Activated CD4-positive, alpha-beta T cell treated with anti-CD3 and anti-CD28 coated beads for 36 hours (primary cell): ENCODE results near the gene CALCR. TPM values are rescaled to one million over a fixed set of nuclear protein-coding genes. Genes with fewer than 3 reads are reported as not detected.

ENCODE experiments used
- ATAC-seq: fragments of 200-7000 bp; cut with Tn5 transposase; one replicate; pipeline ENCODE4 v1.10.0; 2021; ENCODE audit warnings: mild to moderate bottlenecking, moderate library complexity
- CTCF ChIA-PET: fragments of 350-600 bp; sonication (Branson Sonifier 250); formaldehyde crosslinking; loops from one replicate; lab custom pipeline; 2021; ENCODE audit warnings: antibody characterized with exemption; lab: Charles Lee
- POLR2A ChIA-PET: fragments of 350-600 bp; sonication (Branson Sonifier 250); formaldehyde crosslinking; loops from one replicate; lab custom pipeline; 2021; ENCODE audit warnings: antibody characterized with exemption, inconsistent platforms; lab: Charles Lee
- DNase-seq: peaks from one replicate; pipeline ENCODE4 v3.0.0-alpha.2; 2020
- H3K27ac Mint-ChIP-seq: one replicate; pipeline ENCODE4 v1.8.0; 2021; ENCODE audit warnings: mixed read lengths
- H3K27me3 Mint-ChIP-seq: one replicate; pipeline ENCODE4 v1.8.0; 2021; ENCODE audit warnings: mixed read lengths
- H3K36me3 Mint-ChIP-seq: one replicate; pipeline ENCODE4 v1.8.0; 2021; ENCODE audit warnings: low read depth, mixed read lengths
- H3K4me1 Mint-ChIP-seq: one replicate; pipeline ENCODE4 v1.8.0; 2021; ENCODE audit warnings: mixed read lengths
- H3K4me3 Mint-ChIP-seq: one replicate; pipeline ENCODE4 v1.8.0; 2021; ENCODE audit warnings: mild to moderate bottlenecking, moderate library complexity, mixed read lengths
- H3K9me3 Mint-ChIP-seq: one replicate; pipeline ENCODE4 v1.8.0; 2021; ENCODE audit warnings: low read depth, mixed read lengths
- intact Hi-C, 2 experiments: fragments of 100-400 bp; cut with DNase I in 1 of 2; cut with micrococcal nuclease in 1 of 2; formaldehyde crosslinking; loops; one replicate each; pipeline versions ENCODE4 v1.14.2 to v1.15.1; 2022 to 2024; cut with DNase I, micrococcal nuclease
- microRNA-seq: library from miRNA; unstranded; fragments of <30 nt; microRNA quantifications from one replicate; pipeline ENCODE4 v1.2.0, GENCODE V29; 2021; ENCODE audit warnings: borderline replicate concordance
- total RNA-seq, 2 experiments: library from RNA; stranded (reverse); gene quantifications; one replicate each; pipeline ENCODE4 v1.2.3, GENCODE V29; 2021

The CALCR gene
- total RNA-seq, 2 experiments from 2014 or later, result not detected

- Mint-ChIP-seq H3K36me3 (no peaks in the 10 kb centered on the region), H3K27ac (no peak overlapping the region), H3K27me3 (peaks cover 13% of the 10 kb centered on the region), H3K4me3 (no peak overlapping the region), H3K9me3 (no peaks in the 10 kb centered on the region), H3K4me1 (no peaks in the 10 kb centered on the region)
- CTCF ChIA-PET, result no interaction called here
- POLR2A ChIA-PET, result no interaction called here
- intact Hi-C loops, result no loop called here
- DNase-seq, result no peak
- no peak for ATAC-seq
Observed at GRCh38 chr7:93390660-93391059, 183.9 kb downstream of the CALCR start.

- DNase-seq, result no peak
- Mint-ChIP-seq H3K4me1 (no peaks in the 10 kb centered on the region), H3K27me3 (peaks cover 18% of the 10 kb centered on the region), H3K27ac (no peak overlapping the region), H3K9me3 (no peaks in the 10 kb centered on the region), H3K4me3 (no peak overlapping the region), H3K36me3 (no peaks in the 10 kb centered on the region)
- intact Hi-C loops, result no loop called here
- ATAC-seq, result no peak
- CTCF ChIA-PET, result interaction anchor here (0.9 kb wide), 1 partner anchor 8 kb away, joined by 4 read pairs; no protein-coding TSS in a partner anchor
- POLR2A ChIA-PET, result no interaction called here
Observed at GRCh38 chr7:93382362-93382761, 192.2 kb downstream of the CALCR start.

- H3K9me3 Mint-ChIP-seq, result no peaks in the 10 kb centered on the region
- no peak for ATAC-seq
- no peaks in the 10 kb centered on the region for H3K4me1 Mint-ChIP-seq
- H3K36me3 Mint-ChIP-seq, result no peaks in the 10 kb centered on the region
- CTCF ChIA-PET, result no interaction called here
- no peak overlapping the region for H3K27ac Mint-ChIP-seq
- POLR2A ChIA-PET, result no interaction called here
- intact Hi-C loops, result loop anchor here in 1 of 2 experiments (10.0 kb wide), 1 partner anchor 133 kb away; no protein-coding TSS in a partner anchor
- DNase-seq, result no peak
- H3K27me3 Mint-ChIP-seq, result peaks cover 13% of the 10 kb centered on the region
- H3K4me3 Mint-ChIP-seq, result no peak overlapping the region
Observed at GRCh38 chr7:93378131-93378760, 196.3 kb downstream of the CALCR start.

- no peak overlapping the region for H3K4me3 Mint-ChIP-seq
- ATAC-seq (no peak), DNase-seq (no peak)
- CTCF ChIA-PET, result interaction anchor here (1.4 kb wide), 1 partner anchor 14 kb away, joined by 5 read pairs; no protein-coding TSS in a partner anchor
- H3K4me1 Mint-ChIP-seq, result no peaks in the 10 kb centered on the region
- POLR2A ChIA-PET, result no interaction called here
- intact Hi-C loops, result loop anchor here (2.0 to 10.0 kb wide), 2 partner anchors 129 to 131 kb away; no protein-coding TSS in a partner anchor
- H3K27ac Mint-ChIP-seq, result no peak overlapping the region
- H3K36me3 Mint-ChIP-seq, result no peaks in the 10 kb centered on the region
- peaks cover 14% of the 10 kb centered on the region for H3K27me3 Mint-ChIP-seq
- H3K9me3 Mint-ChIP-seq, result no peaks in the 10 kb centered on the region
Observed at GRCh38 chr7:93375603-93376002, 198.9 kb downstream of the CALCR start.

Small RNAs within 50 kb of the gene (microRNA-seq; reads per million reads assigned to microRNA genes)
- gene MIR489, result not detected
- gene MIR653, result not detected
